Measurements from ENCODE around the gene DGCR2.

DGCR2 gene

GRCh38 chr22:19114984-19115552 is 7.1 kb downstream of the DGCR2 start:
- TF ChIP-seq CTCF (IDR thresholded peaks at IDR 0.05; ENCODE audit: insufficient read depth, low read length) (no peak), REST (IDR thresholded peaks at IDR 0.05; ENCODE audit: insufficient replicate concordance, low read depth) (no peak), GABPA (IDR thresholded peaks at IDR 0.05; ENCODE audit: low read depth) (no peak), POLR2AphosphoS5 (IDR thresholded peaks at IDR 0.05; ENCODE audit: low read depth) (no peak), SPI1 (IDR thresholded peaks at IDR 0.05; ENCODE audit: borderline replicate concordance, low read depth) (no peak)
- H3K27ac ChIP-seq (replicated peaks) = no peak overlapping the region
- no peaks in the 10 kb centered on the region for H3K27me3 ChIP-seq (ENCODE audit: insufficient read depth, poor library complexity, severe bottlenecking)
- H3K4me3 ChIP-seq (replicated peaks; ENCODE audit: insufficient read depth, low read length) = no peak overlapping the region
- DNase-seq (ENCODE audit: low read depth in 1 of 2, low spot score in 1 of 2) = no peak

GRCh38 chr22:19113429-19113828 is 8.8 kb downstream of the DGCR2 start:
- Histone ChIP-seq H3K27ac (replicated peaks) (no peak overlapping the region), H3K4me3 (replicated peaks; ENCODE audit: insufficient read depth, low read length) (no peak overlapping the region), H3K27me3 (ENCODE audit: insufficient read depth, poor library complexity, severe bottlenecking) (no peaks in the 10 kb centered on the region)
- no peak for TF ChIP-seq SPI1 (IDR thresholded peaks at IDR 0.05; ENCODE audit: borderline replicate concordance, low read depth)
- TF ChIP-seq POLR2AphosphoS5 (IDR thresholded peaks at IDR 0.05; ENCODE audit: low read depth) = no peak
- TF ChIP-seq CTCF (IDR thresholded peaks at IDR 0.05; ENCODE audit: insufficient read depth, low read length) = no peak
- no peak for TF ChIP-seq REST (IDR thresholded peaks at IDR 0.05; ENCODE audit: insufficient replicate concordance, low read depth)
- no peak for TF ChIP-seq GABPA (IDR thresholded peaks at IDR 0.05; ENCODE audit: low read depth)
- DNase-seq (ENCODE audit: low read depth in 1 of 2, low spot score in 1 of 2) = no peak

- Histone ChIP-seq H3K4me3 (replicated peaks; ENCODE audit: insufficient read depth, low read length) (no peak overlapping the region), H3K27me3 (ENCODE audit: insufficient read depth, poor library complexity, severe bottlenecking) (no peaks in the 10 kb centered on the region), H3K27ac (replicated peaks) (peak overlapping the region; percentile 81)
- no peak for TF ChIP-seq SPI1 (IDR thresholded peaks at IDR 0.05; ENCODE audit: borderline replicate concordance, low read depth)
- DNase-seq (ENCODE audit: low read depth in 1 of 2, low spot score in 1 of 2) = no peak
These were observed 10.6 kb downstream of the DGCR2 start for GRCh38 chr22:19111584-19111983.

- Histone ChIP-seq H3K27ac (replicated peaks) (peak overlapping the region; percentile 81), H3K4me3 (replicated peaks; ENCODE audit: insufficient read depth, low read length) (no peak overlapping the region)
- TF ChIP-seq GABPA (IDR thresholded peaks at IDR 0.05; ENCODE audit: low read depth) = no peak
- TF ChIP-seq CTCF (IDR thresholded peaks at IDR 0.05; ENCODE audit: insufficient read depth, low read length) = no peak
- no peak for TF ChIP-seq SPI1 (IDR thresholded peaks at IDR 0.05; ENCODE audit: borderline replicate concordance, low read depth)
These were observed 11.1 kb downstream of the DGCR2 start for GRCh38 chr22:19111140-19111539.

More at GRCh38 chr22:19111140-19111539, 11.1 kb downstream of the DGCR2 start:
- DNase-seq (ENCODE audit: low read depth in 1 of 2, low spot score in 1 of 2) = no peak
- no peaks in the 10 kb centered on the region for H3K27me3 ChIP-seq (ENCODE audit: insufficient read depth, poor library complexity, severe bottlenecking)

All from HL-60 (cell line).